Hepatocyte (in vitro differentiated cells): ENCODE results near the gene NHLRC4. TPM values are rescaled to one million over a fixed set of nuclear protein-coding genes. Genes with fewer than 3 reads are reported as not detected.

Experiments
- DNase-seq: peaks from one replicate; pipeline ENCODE4 v3.0.0-alpha.2; 2016; ENCODE audit warnings: low spot score
- H2AFZ ChIP-seq: fragments of 200-600 bp; sonication (generic); 2 replicates; pipeline ENCODE4 v1.6.0; 2016; ENCODE audit warnings: antibody characterized with exemption, mild to moderate bottlenecking
- H3K27ac ChIP-seq: fragments of 200-600 bp; sonication (generic); 2 replicates; pipeline ENCODE4 v1.5.1; 2016; ENCODE audit warnings: mild to moderate bottlenecking
- H3K27me3 ChIP-seq: fragments of 200-600 bp; sonication (generic); 2 replicates; pipeline ENCODE4 v1.6.1; 2016
- H3K36me3 ChIP-seq: fragments of 200-600 bp; sonication (generic); replicated peaks from 2 replicates; pipeline ENCODE4 v1.5.1; 2016; ENCODE audit warnings: low read depth; ENCODE audit not compliant: insufficient read depth
- H3K4me1 ChIP-seq: fragments of 200-600 bp; sonication (generic); 2 replicates; pipeline ENCODE4 v1.5.1; 2016; ENCODE audit warnings: mild to moderate bottlenecking, moderate library complexity; ENCODE audit not compliant: insufficient read depth
- H3K4me2 ChIP-seq: fragments of 200-600 bp; sonication (generic); 2 replicates; pipeline ENCODE4 v1.6.0; 2016
- H3K4me3 ChIP-seq: fragments of 200-600 bp; sonication (generic); 2 replicates; pipeline ENCODE4 v1.5.1; 2016; ENCODE audit warnings: mild to moderate bottlenecking
- H3K79me2 ChIP-seq: fragments of 200-600 bp; sonication (generic); 2 replicates; pipeline ENCODE4 v1.6.0; 2017; ENCODE audit warnings: mild to moderate bottlenecking
- H3K9me2 ChIP-seq: fragments of 200-600 bp; sonication (generic); replicated peaks from 2 replicates; pipeline ENCODE4 v1.6.0; 2017; ENCODE audit warnings: mild to moderate bottlenecking; ENCODE audit not compliant: insufficient read depth
- H3K9me3 ChIP-seq: fragments of 200-600 bp; sonication (generic); 2 replicates; pipeline ENCODE4 v1.5.1; 2016; ENCODE audit warnings: low read depth, mild to moderate bottlenecking
- H4K20me1 ChIP-seq: fragments of 200-600 bp; sonication (generic); 2 replicates; pipeline ENCODE4 v1.6.0; 2016; ENCODE audit warnings: mild to moderate bottlenecking; ENCODE audit not compliant: insufficient read depth, poor library complexity, severe bottlenecking
- EZH2 ChIP-seq: fragments of 200-600 bp; sonication (generic); IDR thresholded peaks from 2 replicates; pipeline ENCODE4 v1.6.1; 2016; ENCODE audit warnings: antibody characterized with exemption, mild to moderate bottlenecking, borderline replicate concordance
- EZH2phosphoT487 ChIP-seq: fragments of 200-600 bp; sonication (generic); IDR thresholded peaks from one replicate; pipeline ENCODE4 v1.6.1; 2018; ENCODE audit warnings: antibody characterized with exemption, mild to moderate bottlenecking, low read depth, moderate library complexity; ENCODE audit not compliant: unreplicated experiment, severe bottlenecking
- WGBS: methylation state at CpG from one replicate; pipeline ENCODE4 v1.1.6; 2016; ENCODE audit warnings: low lambda C conversion rate; ENCODE audit errors: missing lambda C conversion rate; 5-methylcytosine and 5-hydroxymethylcytosine counted together
- polyA plus RNA-seq: library from polyadenylated mRNA; unstranded; fragments of >200 nt; fragmentation: Nextera tagmentation; extraction: Ambion mirVana; gene quantifications from 2 replicates; pipeline ENCODE4 v1.2.1, GENCODE V29; 2016
- total RNA-seq: library from RNA; depleted of rRNA; stranded (reverse); fragments of >200 nt; gene quantifications from 2 replicates; pipeline ENCODE4 v1.2.3, GENCODE V29; 2014
- TF ChIP-seq, protein P1 (sequence below): fragments of 200-600 bp; sonication (generic); IDR thresholded peaks from 2 replicates; pipeline ENCODE4 v1.5.1; 2016; ENCODE audit warnings: antibody characterized with exemption, mild to moderate bottlenecking; ENCODE audit not compliant: poor library complexity

NHLRC4 gene
- total and polyA plus RNA-seq, 2 experiments from 2014 or later: 0.25 to 1.2 TPM

DNA sequence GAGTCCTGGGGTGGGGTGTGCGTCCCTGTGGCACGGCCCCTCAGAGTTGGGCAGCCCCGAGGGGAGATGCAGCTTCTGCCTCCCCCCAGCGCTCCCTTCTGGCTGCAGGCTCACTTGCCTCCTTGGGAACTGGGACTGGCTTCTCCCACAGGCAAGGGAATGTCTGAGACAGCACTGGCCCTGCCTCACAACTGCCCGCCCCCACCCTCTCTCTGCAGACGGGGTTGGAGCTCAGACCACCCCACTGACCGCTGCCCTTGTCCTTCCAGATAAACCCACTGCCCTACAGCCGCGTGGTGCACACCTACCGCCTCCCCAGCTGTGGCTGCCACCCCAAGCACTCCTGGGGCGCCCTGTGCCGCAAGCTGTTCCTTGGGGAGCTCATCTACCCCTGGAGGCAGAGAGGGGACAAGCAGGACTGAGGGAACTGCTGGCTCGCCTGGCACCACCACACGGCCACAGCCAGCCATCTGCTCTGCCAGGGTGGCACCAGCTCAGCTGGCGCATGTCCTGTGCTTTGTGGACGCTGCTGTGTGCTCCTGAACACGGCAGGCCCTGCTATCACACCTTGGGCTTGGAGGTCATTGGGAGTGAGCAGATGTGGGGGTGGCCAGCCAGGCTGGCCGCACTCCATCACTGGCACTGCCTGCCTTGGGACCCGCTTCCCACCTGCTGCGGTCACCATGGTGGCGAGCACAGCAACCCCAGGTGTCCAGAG, 16.0 kb downstream of the NHLRC4 start:
- H3K4me1 ChIP-seq: peaks cover under 1% of the 10 kb centered on the region
- peaks cover 10% of the 10 kb centered on the region for H3K79me2 ChIP-seq
- no peak overlapping the region for H2AFZ ChIP-seq
- WGBS: 91% methylated on average over 19 of the region's 21 CpGs
- no peak for DNase-seq
- H3K27me3 ChIP-seq: no peaks in the 10 kb centered on the region
- H3K27ac ChIP-seq: no peak overlapping the region
- H3K9me3 ChIP-seq: no peaks in the 10 kb centered on the region
- TF ChIP-seq EZH2 (no peak), EZH2phosphoT487 (no peak)
- TF ChIP-seq, protein P1, sequence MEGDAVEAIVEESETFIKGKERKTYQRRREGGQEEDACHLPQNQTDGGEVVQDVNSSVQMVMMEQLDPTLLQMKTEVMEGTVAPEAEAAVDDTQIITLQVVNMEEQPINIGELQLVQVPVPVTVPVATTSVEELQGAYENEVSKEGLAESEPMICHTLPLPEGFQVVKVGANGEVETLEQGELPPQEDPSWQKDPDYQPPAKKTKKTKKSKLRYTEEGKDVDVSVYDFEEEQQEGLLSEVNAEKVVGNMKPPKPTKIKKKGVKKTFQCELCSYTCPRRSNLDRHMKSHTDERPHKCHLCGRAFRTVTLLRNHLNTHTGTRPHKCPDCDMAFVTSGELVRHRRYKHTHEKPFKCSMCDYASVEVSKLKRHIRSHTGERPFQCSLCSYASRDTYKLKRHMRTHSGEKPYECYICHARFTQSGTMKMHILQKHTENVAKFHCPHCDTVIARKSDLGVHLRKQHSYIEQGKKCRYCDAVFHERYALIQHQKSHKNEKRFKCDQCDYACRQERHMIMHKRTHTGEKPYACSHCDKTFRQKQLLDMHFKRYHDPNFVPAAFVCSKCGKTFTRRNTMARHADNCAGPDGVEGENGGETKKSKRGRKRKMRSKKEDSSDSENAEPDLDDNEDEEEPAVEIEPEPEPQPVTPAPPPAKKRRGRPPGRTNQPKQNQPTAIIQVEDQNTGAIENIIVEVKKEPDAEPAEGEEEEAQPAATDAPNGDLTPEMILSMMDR: no peak
- no peak overlapping the region for H3K4me3 ChIP-seq
- no peaks in the 10 kb centered on the region for H4K20me1 ChIP-seq
- H3K4me2 ChIP-seq: no peak overlapping the region
- H3K9me2 ChIP-seq: no peaks in the 10 kb centered on the region
- H3K36me3 ChIP-seq: no peaks in the 10 kb centered on the region

GRCh38 chr16:583470-583814, 16.6 kb downstream of the NHLRC4 start:
- WGBS: 48% methylated on average over 16 of the region's 16 CpGs
- H3K27ac ChIP-seq: no peak overlapping the region
- H2AFZ ChIP-seq: no peak overlapping the region
- TF ChIP-seq EZH2phosphoT487: no peak
- TF ChIP-seq, protein P1: no peak
- TF ChIP-seq EZH2: no peak
- H3K27me3 ChIP-seq: no peaks in the 10 kb centered on the region
- no peaks in the 10 kb centered on the region for H3K36me3 ChIP-seq
- DNase-seq: no peak
- H3K79me2 ChIP-seq: peaks cover 17% of the 10 kb centered on the region
- H3K4me1 ChIP-seq: peaks cover 6% of the 10 kb centered on the region
- no peaks in the 10 kb centered on the region for H4K20me1 ChIP-seq
- H3K4me3 ChIP-seq: no peak overlapping the region
- no peaks in the 10 kb centered on the region for H3K9me3 ChIP-seq
- no peak overlapping the region for H3K4me2 ChIP-seq
- H3K9me2 ChIP-seq: no peaks in the 10 kb centered on the region

GRCh38 chr16:583815-584591, 17.2 kb downstream of the NHLRC4 start:
- no peaks in the 10 kb centered on the region for H3K9me2 ChIP-seq
- no peaks in the 10 kb centered on the region for H3K9me3 ChIP-seq
- no peak overlapping the region for H3K4me3 ChIP-seq
- no peak for DNase-seq
- no peaks in the 10 kb centered on the region for H3K27me3 ChIP-seq
- no peak for TF ChIP-seq EZH2
- no peak for TF ChIP-seq EZH2phosphoT487
- TF ChIP-seq, protein P1: no peak
- H4K20me1 ChIP-seq: no peaks in the 10 kb centered on the region
- no peaks in the 10 kb centered on the region for H3K36me3 ChIP-seq
- peaks cover 6% of the 10 kb centered on the region for H3K4me1 ChIP-seq
- H3K27ac ChIP-seq: no peak overlapping the region
- H3K79me2 ChIP-seq: peaks cover 17% of the 10 kb centered on the region
- H2AFZ ChIP-seq: no peak overlapping the region
- H3K4me2 ChIP-seq: no peak overlapping the region
- 65% methylated on average over 34 of the region's 38 CpGs for WGBS
